GM12878 (cell line): ENCODE results near the gene TTC17.

Experiments
- MXI1 ChIP-seq: fragments of 150-350 bp; IDR thresholded peaks from 2 replicates; pipeline ENCODE4 v1.6.1; 2011; ENCODE audit warnings: low read depth, mild to moderate bottlenecking, inconsistent platforms, low read length, improper control_type of control experiment
- POLR2AphosphoS2 ChIP-seq: IDR thresholded peaks from 2 replicates; pipeline ENCODE4 v1.6.1; 2011; ENCODE audit warnings: low read depth, mild to moderate bottlenecking, low read length, improper control_type of control experiment, moderate library complexity
- TF ChIP-seq, protein P1 (sequence below): IDR thresholded peaks from 2 replicates; pipeline ENCODE4 v1.6.1; 2011; ENCODE audit warnings: low read depth, low read length, improper control_type of control experiment, borderline replicate concordance

DNA sequence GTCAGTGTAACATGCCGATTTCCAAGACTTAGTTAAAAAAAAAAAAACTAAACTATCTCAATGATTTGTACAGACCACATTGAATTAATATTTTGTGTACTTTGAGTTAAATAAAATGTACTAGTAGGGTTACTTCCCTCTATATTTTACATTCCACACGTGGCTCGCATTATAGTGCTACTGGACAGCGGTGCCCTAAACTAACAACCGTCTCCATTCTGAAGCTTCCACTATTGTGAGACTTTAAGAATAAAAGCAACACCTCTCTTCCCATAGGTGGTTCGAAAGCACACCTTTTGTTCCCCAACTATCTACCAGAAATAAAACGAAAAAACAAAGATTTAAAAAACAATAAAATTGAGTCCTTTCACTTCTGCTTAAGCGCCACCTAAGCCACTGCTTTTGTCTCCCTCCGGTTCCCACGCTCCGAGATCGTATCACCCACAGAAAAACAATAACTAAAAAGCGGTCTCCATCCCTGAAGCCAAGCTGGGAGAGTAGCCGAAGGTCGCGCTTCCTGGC lies 380 bp upstream of the TTC17 start:
- TF ChIP-seq, protein P1, sequence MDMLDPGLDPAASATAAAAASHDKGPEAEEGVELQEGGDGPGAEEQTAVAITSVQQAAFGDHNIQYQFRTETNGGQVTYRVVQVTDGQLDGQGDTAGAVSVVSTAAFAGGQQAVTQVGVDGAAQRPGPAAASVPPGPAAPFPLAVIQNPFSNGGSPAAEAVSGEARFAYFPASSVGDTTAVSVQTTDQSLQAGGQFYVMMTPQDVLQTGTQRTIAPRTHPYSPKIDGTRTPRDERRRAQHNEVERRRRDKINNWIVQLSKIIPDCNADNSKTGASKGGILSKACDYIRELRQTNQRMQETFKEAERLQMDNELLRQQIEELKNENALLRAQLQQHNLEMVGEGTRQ, result no peak
- TF ChIP-seq MXI1 (no peak), POLR2AphosphoS2 (no peak; the same call in 1 of the 2 replicates)
